Measurements from ENCODE around the gene GSK3A.

Gene GSK3A

GRCh38 chr19:42249769-42250168 is 7.4 kb upstream of the GSK3A start:
- in situ Hi-C loops (cut with MboI; ENCODE audit: low sequenced_read_pairs), result no loop called here

GRCh38 chr19:42249149-42249750 is 6.8 kb upstream of the GSK3A start:
- in situ Hi-C loops (cut with MboI; ENCODE audit: low sequenced_read_pairs), result no loop called here

- in situ Hi-C loops (cut with MboI; ENCODE audit: low sequenced_read_pairs), result no loop called here
These were observed 6.1 kb upstream of the GSK3A start for GRCh38 chr19:42248270-42249148.

- in situ Hi-C loops (cut with MboI; ENCODE audit: low sequenced_read_pairs), result no loop called here
These were observed 5.3 kb upstream of the GSK3A start for GRCh38 chr19:42247640-42248199.

DNA sequence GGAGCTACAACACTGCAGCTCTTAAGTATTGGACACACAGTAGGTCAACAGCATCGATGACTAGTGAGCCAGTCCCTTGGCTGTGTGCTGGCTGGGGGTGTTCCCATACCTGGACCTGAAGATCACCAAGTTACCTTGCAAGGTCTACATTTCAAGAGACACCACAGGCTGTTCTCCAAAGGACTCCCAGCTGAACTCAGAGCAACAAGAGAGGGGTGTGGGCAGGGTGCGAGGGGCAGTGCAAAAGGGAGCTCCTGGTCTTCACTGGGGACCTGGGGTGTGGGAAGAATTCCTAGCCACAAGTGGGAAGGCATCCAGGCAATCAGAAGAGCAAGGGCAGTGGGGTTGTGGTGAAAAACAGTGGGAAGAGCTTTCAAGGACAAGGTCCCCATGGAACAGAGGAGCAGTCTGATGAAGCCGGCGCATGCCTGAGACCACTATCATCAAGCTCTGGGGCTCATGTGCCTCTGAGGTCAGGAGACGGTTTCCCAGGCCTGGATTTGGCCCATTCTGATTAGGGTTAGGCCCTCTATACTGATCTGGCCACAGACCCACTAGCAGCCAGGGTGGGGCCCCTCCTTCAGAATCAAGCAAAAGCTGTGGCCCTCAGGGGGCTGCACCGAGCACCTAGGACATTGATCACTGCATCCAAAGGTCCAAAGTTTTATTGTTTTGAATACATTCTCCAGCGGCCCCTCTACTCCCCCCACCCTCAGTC is 4.7 kb upstream of the GSK3A start:
- in situ Hi-C loops (cut with MboI; ENCODE audit: low sequenced_read_pairs), result no loop called here

DNA sequence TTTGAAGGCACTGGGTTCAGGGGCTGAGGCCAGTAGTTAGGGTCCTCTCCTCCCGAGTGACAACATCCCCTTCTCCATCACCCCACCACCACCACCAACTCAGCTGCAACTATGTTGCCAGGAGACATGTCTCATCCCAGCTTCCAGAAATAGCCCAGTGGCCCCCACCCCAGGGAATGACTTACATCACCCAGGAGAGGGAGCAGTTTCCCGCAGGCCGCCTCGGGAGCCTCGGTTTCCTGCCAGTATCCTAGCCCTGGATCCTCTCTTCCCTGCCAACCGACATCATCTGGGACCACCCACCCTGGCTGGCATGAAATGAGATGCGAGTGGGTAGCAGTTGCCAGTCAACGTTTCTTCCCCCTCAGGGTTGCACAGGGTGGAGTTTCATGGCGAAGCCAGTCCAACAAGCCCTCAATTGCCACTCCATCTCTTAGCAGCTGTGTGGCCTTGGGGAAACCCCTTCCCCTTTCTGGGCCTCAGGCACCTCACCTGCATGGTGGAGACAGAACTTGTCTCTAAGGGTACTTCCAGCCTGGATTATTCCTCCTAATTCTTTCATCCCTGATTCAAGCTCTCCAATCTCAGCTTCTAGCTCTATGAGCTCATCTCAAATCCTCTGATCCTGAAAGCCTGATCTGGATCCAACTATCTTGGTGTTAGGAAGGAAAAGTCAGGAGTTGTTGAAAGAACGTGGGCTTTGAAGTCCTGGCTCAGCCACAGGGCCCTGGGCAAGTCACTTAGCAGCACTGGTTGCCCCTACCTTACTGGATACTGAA is 3.9 kb upstream of the GSK3A start:
- in situ Hi-C loops (cut with MboI; ENCODE audit: low sequenced_read_pairs), result no loop called here

GRCh38 chr19:42245231-42245630 is 2.8 kb upstream of the GSK3A start:
- in situ Hi-C loops (cut with MboI; ENCODE audit: low sequenced_read_pairs), result no loop called here

- in situ Hi-C loops (cut with MboI; ENCODE audit: low sequenced_read_pairs), result no loop called here
These were observed 2.2 kb upstream of the GSK3A start for GRCh38 chr19:42244347-42245220.

DNA sequence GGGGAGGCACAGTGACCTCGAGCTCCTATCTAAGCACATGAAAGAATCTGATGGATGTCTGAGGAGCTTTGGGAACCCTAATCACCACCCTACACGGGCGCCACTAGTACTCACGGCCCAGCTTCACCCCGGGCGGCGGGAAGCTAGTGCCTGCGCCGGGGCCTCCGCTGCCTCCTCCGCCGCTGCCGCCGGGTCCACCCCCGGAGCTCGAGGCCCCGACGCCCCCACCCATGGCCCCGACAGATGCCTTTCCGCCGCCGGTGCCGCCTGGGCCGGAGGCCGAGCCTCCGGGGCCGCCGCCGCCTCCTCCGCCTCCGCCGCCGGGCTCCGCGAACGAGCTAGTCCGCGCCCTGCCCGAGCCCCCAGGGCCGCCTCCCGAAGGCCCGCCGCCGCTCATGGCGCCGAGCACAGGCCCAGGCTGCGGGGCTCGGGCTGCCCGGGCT is 312 bp downstream of the GSK3A start:
- in situ Hi-C loops (cut with MboI; ENCODE audit: low sequenced_read_pairs), result no loop called here

- in situ Hi-C loops (cut with MboI; ENCODE audit: low sequenced_read_pairs), result no loop called here
These were observed 1.1 kb downstream of the GSK3A start for GRCh38 chr19:42241279-42241678.

- in situ Hi-C loops (cut with MboI; ENCODE audit: low sequenced_read_pairs), result no loop called here
These were observed 2.7 kb downstream of the GSK3A start for GRCh38 chr19:42239544-42240220.

GRCh38 chr19:42235181-42235580 is 7.2 kb downstream of the GSK3A start:
- in situ Hi-C loops (cut with MboI; ENCODE audit: low sequenced_read_pairs), result no loop called here

DNA sequence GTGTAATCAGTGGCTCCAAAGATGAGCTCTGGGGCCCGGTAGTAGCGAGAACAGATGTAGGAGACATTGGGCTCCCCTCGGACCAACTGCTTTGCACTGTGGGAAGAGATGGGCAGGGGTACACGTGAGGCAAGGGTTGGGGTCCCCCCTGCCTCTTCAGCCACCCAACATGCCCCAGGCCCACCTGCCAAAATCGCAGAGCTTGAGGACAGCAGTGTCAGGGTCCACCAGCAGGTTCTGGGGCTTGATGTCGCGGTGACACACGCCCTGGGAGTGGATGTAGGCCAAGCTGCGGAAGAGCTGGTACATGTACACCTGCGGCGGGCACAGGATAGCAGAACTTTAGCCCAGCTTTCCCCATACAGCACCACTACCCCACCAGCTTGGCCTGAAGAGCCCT is 8.0 kb downstream of the GSK3A start:
- in situ Hi-C loops (cut with MboI; ENCODE audit: low sequenced_read_pairs), result no loop called here

DNA sequence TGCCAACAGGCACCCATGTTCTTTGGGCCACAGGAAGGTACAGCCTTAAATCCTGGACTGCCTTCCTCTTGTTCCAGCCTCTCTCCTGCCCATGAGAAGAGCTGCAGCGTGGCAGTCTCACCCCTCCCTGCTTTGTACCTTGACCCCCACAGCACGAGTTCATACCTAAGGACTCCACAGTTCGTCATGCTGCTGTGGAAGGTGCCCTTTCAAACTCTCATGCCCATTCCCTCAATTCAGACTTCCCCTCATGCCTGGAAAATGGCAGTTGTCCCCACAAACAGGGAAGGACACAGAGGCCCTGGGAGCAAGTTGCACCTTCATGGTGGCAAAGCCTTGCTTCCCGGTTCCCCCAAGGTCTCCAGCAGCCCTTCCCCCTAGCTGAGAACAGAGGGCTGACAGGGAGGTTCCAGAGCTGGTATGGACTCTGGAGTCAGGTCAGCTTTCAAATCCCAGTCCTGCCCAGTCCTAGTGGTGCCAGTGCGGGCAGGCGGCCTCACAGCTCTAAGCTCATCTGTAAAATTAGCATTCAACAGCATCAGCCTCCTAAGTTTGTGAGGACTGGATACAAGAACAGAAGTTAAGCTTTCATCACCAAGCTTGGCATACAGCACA is 8.6 kb downstream of the GSK3A start:
- in situ Hi-C loops (cut with MboI; ENCODE audit: low sequenced_read_pairs), result no loop called here

GRCh38 chr19:42233106-42233505 is 9.3 kb downstream of the GSK3A start:
- in situ Hi-C loops (cut with MboI; ENCODE audit: low sequenced_read_pairs), result no loop called here

- in situ Hi-C loops (cut with MboI; ENCODE audit: low sequenced_read_pairs), result no loop called here
These were observed 10.0 kb downstream of the GSK3A start for GRCh38 chr19:42232435-42232834.

- in situ Hi-C loops (cut with MboI; ENCODE audit: low sequenced_read_pairs), result no loop called here
These were observed 11.8 kb downstream of the GSK3A start for GRCh38 chr19:42230571-42230970.

GRCh38 chr19:42229855-42230351 is 12.5 kb downstream of the GSK3A start:
- in situ Hi-C loops (cut with MboI; ENCODE audit: low sequenced_read_pairs), result no loop called here
